ENCODE results near the gene UAP1L1.

DNA sequence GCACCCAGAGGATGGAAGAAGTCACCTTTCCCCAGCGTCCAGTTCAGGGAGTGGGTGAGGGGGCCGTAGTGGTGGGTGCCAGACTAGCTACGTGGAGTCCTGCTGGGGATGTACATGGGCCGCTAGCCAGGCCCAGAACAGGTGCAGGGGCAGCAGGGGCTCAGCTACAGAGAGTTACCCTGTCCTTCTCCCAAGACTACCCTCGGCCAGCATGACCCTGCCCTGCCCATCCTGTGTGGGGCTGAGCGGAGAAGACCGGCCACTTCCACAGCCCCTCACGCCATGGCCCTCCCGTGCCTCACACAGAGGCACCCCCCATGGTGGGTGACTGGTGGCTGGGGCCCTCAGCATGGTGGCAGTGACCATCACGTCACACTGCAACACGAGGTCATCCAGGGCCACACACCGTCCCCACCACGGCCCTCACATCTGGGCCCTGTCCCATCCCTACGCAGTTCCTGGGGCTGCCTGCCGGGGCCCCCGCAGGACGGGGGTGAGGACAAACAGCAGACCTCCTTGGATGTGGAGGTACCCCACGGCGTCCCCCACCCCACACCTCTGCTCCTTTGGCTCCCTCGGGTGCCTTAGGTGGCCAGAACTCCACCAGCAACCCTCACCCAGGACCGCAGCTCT is 38.2 kb downstream of the UAP1L1 start:
- TF ChIP-seq POLR2AphosphoS5 (IDR thresholded peaks at IDR 0.05) (no peak), EP300 (IDR thresholded peaks at IDR 0.05) (no peak), POLR2A (IDR thresholded peaks at IDR 0.05) (no peak)
- TF ChIP-seq, protein P1, sequence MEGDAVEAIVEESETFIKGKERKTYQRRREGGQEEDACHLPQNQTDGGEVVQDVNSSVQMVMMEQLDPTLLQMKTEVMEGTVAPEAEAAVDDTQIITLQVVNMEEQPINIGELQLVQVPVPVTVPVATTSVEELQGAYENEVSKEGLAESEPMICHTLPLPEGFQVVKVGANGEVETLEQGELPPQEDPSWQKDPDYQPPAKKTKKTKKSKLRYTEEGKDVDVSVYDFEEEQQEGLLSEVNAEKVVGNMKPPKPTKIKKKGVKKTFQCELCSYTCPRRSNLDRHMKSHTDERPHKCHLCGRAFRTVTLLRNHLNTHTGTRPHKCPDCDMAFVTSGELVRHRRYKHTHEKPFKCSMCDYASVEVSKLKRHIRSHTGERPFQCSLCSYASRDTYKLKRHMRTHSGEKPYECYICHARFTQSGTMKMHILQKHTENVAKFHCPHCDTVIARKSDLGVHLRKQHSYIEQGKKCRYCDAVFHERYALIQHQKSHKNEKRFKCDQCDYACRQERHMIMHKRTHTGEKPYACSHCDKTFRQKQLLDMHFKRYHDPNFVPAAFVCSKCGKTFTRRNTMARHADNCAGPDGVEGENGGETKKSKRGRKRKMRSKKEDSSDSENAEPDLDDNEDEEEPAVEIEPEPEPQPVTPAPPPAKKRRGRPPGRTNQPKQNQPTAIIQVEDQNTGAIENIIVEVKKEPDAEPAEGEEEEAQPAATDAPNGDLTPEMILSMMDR (IDR thresholded peaks at IDR 0.05), result no peak

All from suprapubic skin (tissue), 4 donors.